Tibial nerve (tissue), 4 donors: ENCODE data around the gene TNIP2. TPM values are rescaled to one million over a fixed set of nuclear protein-coding genes. Genes with fewer than 3 reads are reported as not detected.

Experiments
- DNase-seq, 2 donors: peaks; one replicate each; pipeline ENCODE4 v3.0.0-alpha.2; 2019; ENCODE audit warnings: low spot score in 2 of 2
- H3K27ac ChIP-seq, 4 donors: fragments of 200-600 bp; sonication (generic) in 3 of 4; one replicate each; pipeline ENCODE4 v1.5.1; 2017 to 2019; ENCODE audit warnings: mild to moderate bottlenecking in 1 of 4
- H3K27me3 ChIP-seq, 2 donors: fragments of 200-600 bp; sonication (generic) in 1 of 2; one replicate each; pipeline versions ENCODE4 v1.5.1 to v1.6.0; 2017 to 2019
- H3K36me3 ChIP-seq, 3 donors: fragments of 200-600 bp; sonication (generic); one replicate each; pipeline ENCODE4 v1.5.1; 2018 to 2019
- H3K4me1 ChIP-seq, 4 donors: fragments of 200-600 bp; sonication (generic) in 3 of 4; one replicate each; pipeline ENCODE4 v1.5.1; 2017 to 2019
- H3K4me3 ChIP-seq, 4 donors: fragments of 200-600 bp; sonication (generic) in 3 of 4; one replicate each; pipeline ENCODE4 v1.5.1; 2017 to 2019; ENCODE audit warnings: mild to moderate bottlenecking in 1 of 4, moderate library complexity in 1 of 4
- H3K9me3 ChIP-seq, 4 donors: fragments of 200-600 bp; sonication (generic) in 3 of 4; one replicate each; pipeline ENCODE4 v1.5.1; 2017 to 2019
- CTCF ChIP-seq, 5 experiments: fragments of 200-600 bp in 3 of 5; fragments of 450-650 bp in 2 of 5; sonication (generic) in 3 of 5; IDR thresholded peaks; one replicate each; pipeline ENCODE4 v1.5.1; 2016 to 2019; ENCODE audit warnings: antibody characterized with exemption in 5 of 5, mild to moderate bottlenecking in 3 of 5, moderate library complexity in 2 of 5
- EP300 ChIP-seq, 2 donors: sonication (generic); formaldehyde crosslinking; IDR thresholded peaks; one replicate each; pipeline ENCODE4 v1.6.1; 2017; ENCODE audit warnings: antibody characterized with exemption in 2 of 2, mild to moderate bottlenecking in 1 of 2
- POLR2A ChIP-seq, 2 donors: fragments of 450-650 bp; IDR thresholded peaks; one replicate each; pipeline ENCODE4 v1.6.1; 2017; ENCODE audit warnings: antibody characterized with exemption in 2 of 2, mild to moderate bottlenecking in 2 of 2, moderate library complexity in 2 of 2
- WGBS, 2 donors: methylation state at CpG; one replicate each; pipeline ENCODE4 v1.1.5; 2018; 5-methylcytosine and 5-hydroxymethylcytosine counted together
- total RNA-seq, 4 donors: library from RNA; depleted of rRNA; stranded (reverse); fragments of >200 nt; gene quantifications; one replicate each; pipeline ENCODE4 v1.1.0, GENCODE V29; 2016

The TNIP2 gene
- total RNA-seq, 4 donors from 2014 or later: 78.3 to 110 (median 89.3) TPM

- H3K9me3 ChIP-seq: no peaks in the 10 kb centered on the region
- WGBS, 2 donors: 72 to 92% methylated on average over 4 to 8 of the region's 8 CpGs
- H3K4me1 ChIP-seq: peaks cover 0 to 84% (median 60%) of the 10 kb centered on the region in 4 donors
- no peaks in the 10 kb centered on the region for H3K27me3 ChIP-seq
- no peaks in the 10 kb centered on the region for H3K36me3 ChIP-seq
- peak overlapping the region in 1 of 4 donors; percentile 94 for H3K4me3 ChIP-seq
- DNase-seq: peak in 1 of 2 donors; percentile 9
- H3K27ac ChIP-seq: peak overlapping the region; percentile 68 to 92 (median 90)
- TF ChIP-seq CTCF (IDR thresholded peaks at IDR 0.05) (no peak), POLR2A (IDR thresholded peaks at IDR 0.05) (no peak), EP300 (IDR thresholded peaks at IDR 0.05) (no peak)
These were observed 36.2 kb upstream of the TNIP2 start for GRCh38 chr4:2792396-2792710.

GRCh38 chr4:2791518-2792395 lies 35.6 kb upstream of the TNIP2 start:
- Histone ChIP-seq H3K4me1 (peaks cover 0 to 84% (median 60%) of the 10 kb centered on the region in 4 donors), H3K27ac (peak overlapping the region in 3 of 4 donors; percentile 90 to 92 (median 91)), H3K9me3 (no peaks in the 10 kb centered on the region), H3K27me3 (no peaks in the 10 kb centered on the region), H3K4me3 (no peak overlapping the region), H3K36me3 (no peaks in the 10 kb centered on the region)
- DNase-seq: peak in 1 of 2 donors; percentile 12
- 85 to 93% methylated on average over 9 to 10 of the region's 10 CpGs for WGBS, 2 donors
- TF ChIP-seq EP300 (IDR thresholded peaks at IDR 0.05) (no peak), POLR2A (IDR thresholded peaks at IDR 0.05) (no peak), CTCF (IDR thresholded peaks at IDR 0.05) (no peak)

- Histone ChIP-seq H3K4me3 (no peak overlapping the region), H3K27ac (peak overlapping the region in 2 of 4 donors; percentile 90 to 92), H3K36me3 (no peaks in the 10 kb centered on the region), H3K27me3 (no peaks in the 10 kb centered on the region), H3K9me3 (no peaks in the 10 kb centered on the region), H3K4me1 (peaks cover 0 to 80% (median 56%) of the 10 kb centered on the region in 4 donors)
- no peak for TF ChIP-seq POLR2A (IDR thresholded peaks at IDR 0.05)
- no peak for TF ChIP-seq EP300 (IDR thresholded peaks at IDR 0.05)
- TF ChIP-seq CTCF (IDR thresholded peaks at IDR 0.05): no peak
- WGBS, 2 donors: 64 to 65% methylated on average over 19 of the region's 19 CpGs
- DNase-seq: peak in 1 of 2 donors; percentile 9
These were observed 34.7 kb upstream of the TNIP2 start for GRCh38 chr4:2790583-2791517.

GRCh38 chr4:2789793-2790582 lies 33.9 kb upstream of the TNIP2 start:
- DNase-seq: peak in 1 of 2 donors; percentile 7
- Histone ChIP-seq H3K27me3 (no peaks in the 10 kb centered on the region), H3K4me3 (no peak overlapping the region), H3K9me3 (no peaks in the 10 kb centered on the region), H3K36me3 (no peaks in the 10 kb centered on the region), H3K4me1 (peaks cover 0 to 72% (median 47%) of the 10 kb centered on the region in 4 donors), H3K27ac (peak overlapping the region in 2 of 4 donors; percentile 90 to 92)
- TF ChIP-seq CTCF (IDR thresholded peaks at IDR 0.05) (no peak), POLR2A (IDR thresholded peaks at IDR 0.05) (no peak), EP300 (IDR thresholded peaks at IDR 0.05) (no peak)
- WGBS, 2 donors: 81 to 92% methylated on average over 23 to 24 of the region's 24 CpGs
